GOT3 (cell line): ENCODE data around the gene MAGIX.

Source experiments
- DNase-seq: peaks from one replicate; lab custom pipeline; 2025; ENCODE audit warnings: mixed read lengths; lab: John Stamatoyannopoulos, UW

MAGIX gene

GRCh38 chrX:49206543-49206942 lies 44.0 kb downstream of the MAGIX start:
- DNase-seq, result no peak

GRCh38 chrX:49208399-49208798 lies 45.8 kb downstream of the MAGIX start:
- DNase-seq, result no peak

GRCh38 chrX:49209434-49210251 lies 47.1 kb downstream of the MAGIX start:
- DNase-seq, result no peak

GRCh38 chrX:49210406-49210805 lies 47.8 kb downstream of the MAGIX start:
- no peak for DNase-seq

- no peak for DNase-seq
Observed at GRCh38 chrX:49211074-49211473, 48.5 kb downstream of the MAGIX start.

GRCh38 chrX:49212209-49212608 lies 49.7 kb downstream of the MAGIX start:
- DNase-seq, result no peak

- DNase-seq, result no peak
Observed at GRCh38 chrX:49212861-49213260, 50.3 kb downstream of the MAGIX start.

GRCh38 chrX:49214416-49214815 lies 51.9 kb downstream of the MAGIX start:
- no peak for DNase-seq

GRCh38 chrX:49214996-49215526 lies 52.5 kb downstream of the MAGIX start:
- DNase-seq, result no peak
